DOHH2 (cell line): ENCODE data around the gene GRM5.

ENCODE experiments used
- H3F3A ChIP-seq: fragments of 200-600 bp; sonication (generic), shearing (Covaris generic); 2 replicates; pipeline ENCODE4 v1.6.0; 2016; ENCODE audit warnings: antibody characterized with exemption, mild to moderate bottlenecking; ENCODE audit not compliant: control insufficient read depth, insufficient read depth
- H3K27ac ChIP-seq: fragments of 200-600 bp; sonication (generic); 2 replicates; pipeline ENCODE4 v1.5.1; 2014; ENCODE audit warnings: low read depth, mild to moderate bottlenecking, low read length, moderate library complexity
- H3K27me3 ChIP-seq: fragments of 200-600 bp; sonication (generic); 2 replicates; pipeline ENCODE4 v1.6.1; 2014; ENCODE audit warnings: mild to moderate bottlenecking, low read length, mixed read lengths; ENCODE audit not compliant: control insufficient read depth
- H3K36me3 ChIP-seq: fragments of 200-600 bp; sonication (generic); 2 replicates; pipeline ENCODE4 v1.6.1; 2014; ENCODE audit warnings: mild to moderate bottlenecking, low read length, moderate library complexity, mixed read lengths; ENCODE audit not compliant: control insufficient read depth
- H3K4me1 ChIP-seq: fragments of 200-600 bp; sonication (generic); 2 replicates; pipeline ENCODE4 v1.6.1; 2014; ENCODE audit warnings: mild to moderate bottlenecking, low read length, mixed read lengths; ENCODE audit not compliant: control insufficient read depth
- H3K4me2 ChIP-seq: fragments of 200-600 bp; sonication (generic); 2 replicates; pipeline ENCODE4 v1.6.0; 2014; ENCODE audit warnings: mild to moderate bottlenecking, low read length, moderate library complexity
- H3K4me3 ChIP-seq: fragments of 200-600 bp; sonication (generic); 2 replicates; pipeline ENCODE4 v1.5.1; 2014; ENCODE audit warnings: mild to moderate bottlenecking, low read length, mixed read lengths
- H3K79me2 ChIP-seq: fragments of 200-600 bp; sonication (generic); 2 replicates; pipeline ENCODE4 v1.6.1; 2014; ENCODE audit warnings: mild to moderate bottlenecking, low read length, mixed read lengths; ENCODE audit not compliant: control insufficient read depth
- H3K9me2 ChIP-seq: fragments of 200-600 bp; sonication (generic); replicated peaks from 2 replicates; pipeline ENCODE4 v1.6.1; 2014; ENCODE audit warnings: mild to moderate bottlenecking, low read length, mixed read lengths; ENCODE audit not compliant: control insufficient read depth
- H3K9me3 ChIP-seq: fragments of 200-600 bp; sonication (generic); 2 replicates; pipeline ENCODE4 v1.6.1; 2014; ENCODE audit warnings: antibody characterized with exemption, low read length, mixed read lengths; ENCODE audit not compliant: control insufficient read depth, insufficient read depth
- H4K20me1 ChIP-seq: fragments of 200-600 bp; sonication (generic); 2 replicates; pipeline ENCODE4 v1.6.0; 2014; ENCODE audit warnings: low read depth, mild to moderate bottlenecking, antibody characterized with exemption, low read length, moderate library complexity; ENCODE audit not compliant: control insufficient read depth, insufficient read depth
- CTCF ChIP-seq: fragments of 200-600 bp; sonication (generic); IDR thresholded peaks from one replicate; pipeline ENCODE4 v1.5.1; 2014; ENCODE audit warnings: antibody characterized with exemption, mild to moderate bottlenecking, low read depth, low read length; ENCODE audit not compliant: poor library complexity, severe bottlenecking
- EZH2phosphoT487 ChIP-seq: fragments of 200-600 bp; sonication (generic); IDR thresholded peaks from 2 replicates; pipeline ENCODE4 v1.6.1; 2017; ENCODE audit warnings: borderline replicate concordance, mild to moderate bottlenecking, antibody characterized with exemption, low read length, moderate library complexity, mixed read lengths

The GRM5 gene

GRCh38 chr11:88818978-88819377, 246.8 kb downstream of the GRM5 start:
- no peaks in the 10 kb centered on the region for H3F3A ChIP-seq
- no peaks in the 10 kb centered on the region for H3K79me2 ChIP-seq
- H3K9me2 ChIP-seq = no peaks in the 10 kb centered on the region
- TF ChIP-seq CTCF = no peak
- H3K4me3 ChIP-seq = no peak overlapping the region
- H3K27ac ChIP-seq = no peak overlapping the region
- H3K27me3 ChIP-seq = no peaks in the 10 kb centered on the region
- no peaks in the 10 kb centered on the region for H4K20me1 ChIP-seq
- no peaks in the 10 kb centered on the region for H3K9me3 ChIP-seq
- H3K36me3 ChIP-seq = no peaks in the 10 kb centered on the region
- no peak overlapping the region for H3K4me2 ChIP-seq
- H3K4me1 ChIP-seq = no peaks in the 10 kb centered on the region

GRCh38 chr11:88815505-88815904, 250.3 kb downstream of the GRM5 start:
- Histone ChIP-seq H3K27ac (no peak overlapping the region), H3K4me3 (no peak overlapping the region), H3K27me3 (no peaks in the 10 kb centered on the region), H3K79me2 (no peaks in the 10 kb centered on the region), H3K4me1 (no peaks in the 10 kb centered on the region), H3K4me2 (no peak overlapping the region), H3K9me2 (no peaks in the 10 kb centered on the region), H4K20me1 (no peaks in the 10 kb centered on the region), H3K9me3 (no peaks in the 10 kb centered on the region), H3F3A (no peaks in the 10 kb centered on the region), H3K36me3 (no peaks in the 10 kb centered on the region)
- no peak for TF ChIP-seq CTCF
- TF ChIP-seq EZH2phosphoT487 = no peak

GRCh38 chr11:88814076-88814475, 251.7 kb downstream of the GRM5 start:
- H3K27ac ChIP-seq = no peak overlapping the region
- H3K79me2 ChIP-seq = no peaks in the 10 kb centered on the region
- H3K4me3 ChIP-seq = no peak overlapping the region
- no peaks in the 10 kb centered on the region for H3K9me2 ChIP-seq
- H3K4me2 ChIP-seq = no peak overlapping the region
- H3K4me1 ChIP-seq = no peaks in the 10 kb centered on the region
- no peak for TF ChIP-seq EZH2phosphoT487
- no peak for TF ChIP-seq CTCF
- no peaks in the 10 kb centered on the region for H4K20me1 ChIP-seq
- H3F3A ChIP-seq = no peaks in the 10 kb centered on the region
- H3K36me3 ChIP-seq = no peaks in the 10 kb centered on the region
- H3K27me3 ChIP-seq = no peaks in the 10 kb centered on the region
- H3K9me3 ChIP-seq = no peaks in the 10 kb centered on the region
